GM12801 (cell line): ENCODE results near the gene TLE4.

Source experiments
- CTCF ChIP-seq: IDR thresholded peaks from one replicate; pipeline ENCODE4 v1.5.1; 2011; ENCODE audit warnings: control low read depth; ENCODE audit not compliant: insufficient read length; ENCODE audit errors: extremely low read depth

Gene TLE4

GRCh38 chr9:79571309-79572031, at the start of gene TLE4:
Gene TLE4 (plus strand): TSS chr9:79571965. CDS start chr9:79572791, 826 bp downstream.
- no peak for TF ChIP-seq CTCF

GRCh38 chr9:79522793-79523192, 49.0 kb upstream of the TLE4 start:
- no peak for TF ChIP-seq CTCF

GRCh38 chr9:79524266-79524665, 47.5 kb upstream of the TLE4 start:
- TF ChIP-seq CTCF: no peak

- no peak for TF ChIP-seq CTCF
These were observed 45.6 kb upstream of the TLE4 start for GRCh38 chr9:79526149-79526672.

- TF ChIP-seq CTCF: no peak
These were observed 36.2 kb upstream of the TLE4 start for GRCh38 chr9:79535534-79535933.

- TF ChIP-seq CTCF: no peak
These were observed 33.9 kb upstream of the TLE4 start for GRCh38 chr9:79537838-79538237.

- no peak for TF ChIP-seq CTCF
These were observed 28.8 kb upstream of the TLE4 start for GRCh38 chr9:79542735-79543620.
